Muscle of arm (tissue), 12 donors: ENCODE data around the gene IL1RAPL2. TPM values are rescaled to one million over a fixed set of nuclear protein-coding genes. Genes with fewer than 3 reads are reported as not detected.

Experiments used
- DNase-seq: peaks from one replicate; pipeline ENCODE4 v3.0.0-alpha.2; 2013
- polyA plus RNA-seq, 12 donors: library from polyadenylated mRNA; unstranded; fragments of 120-200 nt; gene quantifications; one replicate each; pipeline ENCODE4 v1.2.1, GENCODE V29; 2013; ENCODE audit not compliant: insufficient read length in 12 of 12

Gene IL1RAPL2
- polyA plus RNA-seq, 12 donors = 1.7 to 4.2 (median 2.8) TPM; not detected in 2

- DNase-seq = no peak
Measured at GRCh38 chrX:105460376-105460775, 894.4 kb downstream of the IL1RAPL2 start.

GRCh38 chrX:105461016-105461415 is 895.0 kb downstream of the IL1RAPL2 start:
- no peak for DNase-seq

GRCh38 chrX:105462186-105462585 is 896.2 kb downstream of the IL1RAPL2 start:
- no peak for DNase-seq

GRCh38 chrX:105463473-105463872 is 897.5 kb downstream of the IL1RAPL2 start:
- DNase-seq = no peak

GRCh38 chrX:105464618-105465017 is 898.6 kb downstream of the IL1RAPL2 start:
- no peak for DNase-seq

GRCh38 chrX:105468741-105469140 is 902.7 kb downstream of the IL1RAPL2 start:
- DNase-seq = no peak

GRCh38 chrX:105471597-105471996 is 905.6 kb downstream of the IL1RAPL2 start:
- no peak for DNase-seq

GRCh38 chrX:105475801-105476200 is 909.8 kb downstream of the IL1RAPL2 start:
- no peak for DNase-seq

- no peak for DNase-seq
Measured at GRCh38 chrX:105477351-105477750, 911.4 kb downstream of the IL1RAPL2 start.

GRCh38 chrX:105480646-105481310 is 914.8 kb downstream of the IL1RAPL2 start:
- DNase-seq = no peak

- no peak for DNase-seq
Measured at GRCh38 chrX:105483011-105483410, 917.0 kb downstream of the IL1RAPL2 start.

GRCh38 chrX:105488716-105489115 is 922.7 kb downstream of the IL1RAPL2 start:
- DNase-seq = peak; percentile 9

- DNase-seq = no peak
Measured at GRCh38 chrX:105495376-105495775, 929.4 kb downstream of the IL1RAPL2 start.

- no peak for DNase-seq
Measured at GRCh38 chrX:105502336-105502735, 936.3 kb downstream of the IL1RAPL2 start.

GRCh38 chrX:105515561-105515960 is 949.6 kb downstream of the IL1RAPL2 start:
- DNase-seq = no peak

GRCh38 chrX:105526431-105526830 is 960.4 kb downstream of the IL1RAPL2 start:
- no peak for DNase-seq

GRCh38 chrX:105527759-105528158 is 961.8 kb downstream of the IL1RAPL2 start:
- DNase-seq = peak; percentile 2

GRCh38 chrX:105533951-105534350 is 968.0 kb downstream of the IL1RAPL2 start:
- DNase-seq = no peak

- no peak for DNase-seq
Measured at GRCh38 chrX:105543283-105543682, 977.3 kb downstream of the IL1RAPL2 start.

GRCh38 chrX:105550043-105550663 is 984.2 kb downstream of the IL1RAPL2 start:
- DNase-seq = no peak

GRCh38 chrX:105552395-105552794 is 986.4 kb downstream of the IL1RAPL2 start:
- DNase-seq = no peak

GRCh38 chrX:105553118-105553517 is 987.1 kb downstream of the IL1RAPL2 start:
- DNase-seq = no peak

- no peak for DNase-seq
Measured at GRCh38 chrX:105564501-105564900, 998.5 kb downstream of the IL1RAPL2 start.

GRCh38 chrX:105565856-105566255 is 999.9 kb downstream of the IL1RAPL2 start:
- DNase-seq = peak; percentile 33
